ENCODE data around the gene TNRC6C.

The TNRC6C gene

GRCh38 chr17:78140169-78141051 is 181.9 kb downstream of the TNRC6C start:
- DNase-seq = peak; percentile 78

GRCh38 chr17:78141437-78142118 is 183.1 kb downstream of the TNRC6C start:
- DNase-seq = no peak

DNA sequence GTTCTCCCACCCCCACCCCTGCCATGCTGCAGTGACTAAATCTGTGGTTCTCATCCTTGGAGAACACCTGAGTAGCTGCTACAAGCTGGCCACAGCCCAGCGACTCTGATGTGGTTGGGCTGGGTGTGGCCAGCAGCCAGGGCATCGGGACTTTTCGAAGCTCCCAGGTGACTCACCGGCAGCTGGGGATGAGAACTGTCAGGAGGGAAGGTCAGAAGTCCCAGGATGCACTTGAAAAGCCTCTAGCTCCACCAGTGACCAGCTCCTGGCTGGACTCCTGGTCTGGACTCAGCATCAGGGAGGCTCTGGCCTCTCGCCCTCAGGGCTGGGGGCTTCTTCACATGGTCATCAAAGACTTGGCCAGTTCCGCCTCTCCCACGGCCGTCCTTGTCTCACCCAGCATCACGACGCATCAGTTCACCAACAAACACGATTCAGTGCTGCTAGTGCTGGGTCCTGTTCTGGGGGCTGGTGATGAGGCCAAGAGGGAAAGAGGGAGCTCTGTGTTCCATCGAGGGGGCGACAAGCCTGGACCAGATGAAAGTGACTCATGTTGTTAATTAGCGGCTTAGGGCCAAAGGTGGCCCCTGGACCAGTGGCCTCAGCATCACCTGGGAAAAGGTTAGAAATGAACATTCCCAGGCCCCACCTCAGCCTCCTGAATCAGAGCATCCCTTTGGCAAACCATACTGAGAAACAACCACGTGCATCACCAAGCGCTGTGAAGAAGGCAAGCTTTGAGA is 183.8 kb downstream of the TNRC6C start:
- DNase-seq = no peak

- no peak for DNase-seq
Observed at GRCh38 chr17:78143214-78144146, 185.0 kb downstream of the TNRC6C start.

DNA sequence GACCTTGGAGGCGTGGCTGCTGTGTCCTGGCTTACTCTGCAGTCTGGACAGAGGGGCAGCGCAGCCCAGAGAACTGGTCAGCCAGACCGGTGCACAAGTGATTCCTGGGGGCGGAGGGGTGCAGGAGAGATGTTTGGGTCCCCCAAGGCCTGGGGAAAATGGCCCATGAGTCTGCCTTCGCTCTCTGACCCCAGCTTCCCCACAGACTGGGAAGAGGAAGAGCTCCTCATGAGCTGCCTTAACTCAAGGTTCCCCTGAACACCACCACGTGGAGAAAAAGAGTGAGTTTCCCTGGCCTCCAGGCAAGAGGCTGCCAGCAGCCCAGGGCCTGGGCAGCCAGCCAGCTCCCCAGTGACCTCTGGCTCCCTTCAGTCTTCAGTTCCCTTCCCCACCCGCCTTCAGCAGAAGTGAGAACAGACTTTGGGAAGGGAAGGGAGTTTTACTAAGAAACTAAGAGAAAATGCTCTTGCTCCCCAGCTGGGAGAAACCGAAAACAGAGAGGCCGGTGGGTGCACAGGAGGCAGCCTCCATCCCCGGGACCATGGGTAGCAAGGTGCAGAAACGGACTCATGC is 185.7 kb downstream of the TNRC6C start:
- no peak for DNase-seq

DNA sequence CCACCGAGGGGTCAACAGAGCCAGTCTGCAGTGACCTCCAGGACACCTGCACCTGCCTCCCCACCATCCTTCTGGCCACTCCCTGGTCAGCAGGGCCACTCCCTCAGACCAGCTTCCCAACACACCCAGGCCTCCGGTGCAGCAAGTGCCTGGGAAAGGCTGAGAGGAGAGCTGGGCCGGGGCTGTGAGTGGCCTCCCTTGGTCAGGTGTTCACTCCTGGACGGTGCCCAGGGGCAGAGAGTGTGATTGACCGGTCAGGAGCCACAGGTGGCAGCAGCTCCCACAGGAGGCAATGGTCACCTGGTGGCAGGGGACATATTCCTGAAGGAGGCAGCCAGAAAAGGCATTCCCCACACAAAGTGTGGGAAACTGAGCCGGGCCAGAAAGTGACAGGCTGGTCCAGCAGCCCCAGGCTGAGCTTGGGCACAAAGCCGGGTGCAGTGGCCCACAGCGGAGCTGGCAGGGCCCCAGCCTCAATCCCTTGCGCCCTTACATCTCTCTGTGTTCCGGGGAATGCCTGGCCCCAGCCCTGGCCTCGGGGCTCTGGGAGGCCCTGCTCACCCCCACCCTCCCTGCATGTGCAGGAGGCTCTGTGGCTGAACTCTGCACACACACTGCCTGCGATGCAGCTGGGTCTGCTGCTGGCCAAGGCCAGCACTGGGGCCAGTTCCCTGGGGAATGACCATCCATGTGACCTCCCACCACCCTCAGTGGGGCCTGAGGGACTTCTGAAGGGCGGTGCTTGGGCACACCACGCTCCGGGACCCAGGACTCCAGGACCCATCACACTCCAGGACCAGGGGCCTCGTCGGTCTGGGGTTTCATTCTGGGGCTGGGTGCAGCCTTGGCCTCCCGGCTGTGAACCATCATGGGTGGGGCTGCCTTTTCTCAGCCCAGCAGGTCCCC is 186.5 kb downstream of the TNRC6C start:
- DNase-seq = no peak

GRCh38 chr17:78146471-78146869 is 188.0 kb downstream of the TNRC6C start:
- no peak for DNase-seq

DNA sequence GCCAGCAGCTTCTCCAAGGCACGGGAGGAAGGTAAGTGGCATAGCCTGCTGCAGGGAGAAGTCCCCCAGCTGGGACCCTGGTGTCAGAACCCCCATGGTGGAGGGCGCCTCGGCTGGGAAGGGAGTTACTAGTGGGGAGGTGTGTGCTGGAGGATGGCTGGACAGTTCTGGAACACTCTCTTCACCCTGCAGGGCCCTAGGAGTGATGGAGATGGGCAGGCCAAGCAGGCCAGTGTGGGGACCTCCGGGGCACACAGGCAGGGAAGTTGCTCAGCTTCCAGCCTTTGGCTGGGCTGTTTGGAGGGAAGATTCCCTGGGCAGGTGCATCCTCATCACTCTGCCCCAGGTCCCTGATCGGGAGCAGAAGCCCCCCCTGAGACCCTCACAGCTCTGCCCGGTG is 188.4 kb downstream of the TNRC6C start:
- DNase-seq = no peak

DNA sequence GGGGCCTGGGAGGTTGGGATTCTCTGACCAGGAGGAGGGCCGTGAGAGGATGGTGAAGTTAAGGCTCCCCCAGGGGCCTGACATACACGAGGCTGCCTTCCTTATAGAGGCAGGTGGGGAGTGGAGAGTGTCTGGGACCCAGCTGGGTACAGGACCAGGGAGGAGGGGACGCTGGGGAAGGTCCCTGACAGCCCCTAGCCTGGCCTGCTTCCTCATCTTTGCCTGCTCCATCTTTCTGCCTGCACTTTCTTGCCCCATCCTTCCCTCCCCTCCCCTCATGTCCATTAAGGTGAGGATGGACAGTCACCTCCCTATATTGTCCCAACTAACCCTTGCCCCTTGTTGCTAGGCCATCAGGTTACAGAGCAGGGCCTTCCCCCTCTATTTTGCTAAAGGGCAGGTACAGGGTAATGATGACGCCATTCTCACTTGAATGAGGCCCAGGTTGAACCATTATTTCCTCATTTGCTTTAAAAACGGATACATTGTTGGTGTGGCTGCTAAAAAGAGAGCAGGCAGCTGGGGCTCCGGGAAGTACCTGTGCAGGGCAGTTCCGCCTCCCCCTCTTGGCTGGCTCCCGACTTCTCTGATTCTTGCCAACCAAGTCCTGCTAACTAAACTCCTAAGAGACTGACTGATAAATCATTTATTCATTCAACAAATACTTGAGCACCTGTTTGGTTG is 189.0 kb downstream of the TNRC6C start:
- no peak for DNase-seq

GRCh38 chr17:78148286-78149016 is 189.9 kb downstream of the TNRC6C start:
- DNase-seq = no peak

GRCh38 chr17:78151514-78152008 is 193.1 kb downstream of the TNRC6C start:
- DNase-seq = no peak

DNA sequence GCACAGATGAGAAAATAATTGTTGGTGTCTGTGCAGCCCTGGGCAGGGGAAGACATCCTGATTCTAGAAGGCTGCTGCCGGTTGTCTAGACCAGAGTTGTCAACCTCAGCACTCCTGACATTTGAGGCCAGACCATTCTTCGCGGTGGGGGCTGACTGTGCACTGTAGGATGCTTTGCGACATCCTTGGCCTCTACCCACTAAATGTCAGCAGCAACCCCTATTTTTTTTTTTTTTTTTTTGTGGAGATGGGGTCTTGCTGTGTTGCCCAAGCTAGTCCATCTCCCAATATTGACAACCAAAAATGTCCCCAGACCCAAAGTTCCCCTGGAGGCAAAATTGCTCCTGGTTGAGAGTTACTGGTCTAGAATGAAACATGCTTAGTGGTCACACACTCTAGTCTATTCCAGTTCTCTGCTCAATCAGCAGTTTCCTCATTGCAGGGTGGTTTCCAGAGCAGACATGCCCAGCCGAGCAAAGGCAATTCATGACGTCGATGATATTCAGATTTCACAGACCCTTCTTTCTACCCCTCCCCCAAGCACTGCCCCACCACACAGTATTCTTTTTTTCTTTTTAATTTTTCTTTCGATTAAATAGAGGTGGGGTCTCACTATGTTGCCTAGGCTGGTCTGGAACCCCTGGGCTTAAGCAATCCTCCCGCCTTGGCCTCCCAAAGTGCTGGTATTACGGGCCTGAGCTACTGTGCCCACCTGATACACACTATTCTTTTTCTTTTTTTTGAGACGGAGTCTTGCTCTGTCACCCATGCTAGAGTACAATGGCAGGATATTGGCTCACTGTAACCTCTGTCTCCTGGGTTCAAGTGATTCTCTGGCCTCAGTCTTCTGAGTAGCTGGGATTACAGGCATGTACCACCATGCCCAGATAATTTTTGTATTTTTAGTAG is 196.7 kb downstream of the TNRC6C start:
- DNase-seq = no peak

Measured in right forelimb (tissue), 1 donor.